ENCODE data around the gene KRTAP10-11. TPM values are rescaled to one million over a fixed set of nuclear protein-coding genes. Genes with fewer than 3 reads are reported as not detected.
"Not testable (repeated sequence)": the region's sequence is repeated elsewhere in the genome, so short reads cannot be mapped to it uniquely, and the experiment has no call there.

KRTAP10-11 gene
- total RNA-seq, 1 donor: not detected

DNA sequence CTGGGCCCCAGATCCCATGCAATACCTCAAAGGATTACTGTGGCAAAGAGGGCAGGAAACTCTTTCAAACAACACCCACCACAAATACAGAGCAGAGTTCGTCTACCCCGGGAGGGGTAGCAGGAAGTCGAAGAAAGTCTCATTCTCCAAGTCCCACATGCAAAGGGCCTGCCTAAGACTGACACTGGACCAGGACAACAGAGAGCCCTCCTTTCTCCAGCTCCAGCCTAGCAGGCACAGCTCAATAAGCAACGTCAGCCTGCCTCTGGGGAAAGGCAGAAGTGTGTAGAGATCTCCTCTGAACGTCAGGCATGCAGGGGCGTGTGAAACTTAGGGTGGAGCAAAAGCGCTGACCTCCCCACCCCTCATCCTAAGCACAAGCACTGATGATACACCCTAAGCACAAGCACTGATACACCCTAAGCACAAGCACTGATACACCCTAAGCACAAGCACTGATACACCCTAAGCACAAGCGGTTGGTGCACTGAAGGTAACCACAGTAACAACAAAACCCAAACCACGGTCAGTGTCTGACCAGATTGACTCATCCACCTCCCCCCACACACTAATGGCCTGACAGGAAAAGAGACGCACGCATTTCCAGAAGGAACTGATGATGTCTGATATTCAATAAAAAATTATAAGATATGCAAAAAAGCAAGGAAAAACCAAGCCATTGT, 12.8 kb downstream of the KRTAP10-11 start:
- no peak overlapping the region for H3K4me3 ChIP-seq (ENCODE audit: low read depth, low read length)
- TF ChIP-seq, protein P1, sequence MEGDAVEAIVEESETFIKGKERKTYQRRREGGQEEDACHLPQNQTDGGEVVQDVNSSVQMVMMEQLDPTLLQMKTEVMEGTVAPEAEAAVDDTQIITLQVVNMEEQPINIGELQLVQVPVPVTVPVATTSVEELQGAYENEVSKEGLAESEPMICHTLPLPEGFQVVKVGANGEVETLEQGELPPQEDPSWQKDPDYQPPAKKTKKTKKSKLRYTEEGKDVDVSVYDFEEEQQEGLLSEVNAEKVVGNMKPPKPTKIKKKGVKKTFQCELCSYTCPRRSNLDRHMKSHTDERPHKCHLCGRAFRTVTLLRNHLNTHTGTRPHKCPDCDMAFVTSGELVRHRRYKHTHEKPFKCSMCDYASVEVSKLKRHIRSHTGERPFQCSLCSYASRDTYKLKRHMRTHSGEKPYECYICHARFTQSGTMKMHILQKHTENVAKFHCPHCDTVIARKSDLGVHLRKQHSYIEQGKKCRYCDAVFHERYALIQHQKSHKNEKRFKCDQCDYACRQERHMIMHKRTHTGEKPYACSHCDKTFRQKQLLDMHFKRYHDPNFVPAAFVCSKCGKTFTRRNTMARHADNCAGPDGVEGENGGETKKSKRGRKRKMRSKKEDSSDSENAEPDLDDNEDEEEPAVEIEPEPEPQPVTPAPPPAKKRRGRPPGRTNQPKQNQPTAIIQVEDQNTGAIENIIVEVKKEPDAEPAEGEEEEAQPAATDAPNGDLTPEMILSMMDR (IDR thresholded peaks at IDR 0.05; ENCODE audit: insufficient read depth, low read depth, low read length): no peak
- DNase-seq (ENCODE audit: low read depth): no peak

DNA sequence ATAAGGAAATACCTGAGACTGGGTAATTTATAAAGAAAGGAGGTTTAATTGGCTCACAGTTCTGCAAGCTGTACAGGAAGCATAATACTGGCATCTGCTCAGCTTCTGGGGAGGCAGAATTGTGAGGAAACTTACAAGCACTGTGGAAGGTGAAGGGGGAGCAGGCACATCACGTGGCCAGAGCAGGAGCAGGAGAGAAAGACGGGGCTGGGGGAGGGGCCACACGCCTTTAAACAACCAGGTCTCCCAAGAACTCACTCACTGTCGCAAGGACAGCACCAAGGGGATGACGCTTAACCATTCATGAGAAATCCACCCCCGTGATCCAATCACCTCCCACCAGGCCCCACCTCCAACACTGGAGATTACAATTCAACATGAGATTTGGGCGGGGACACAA, 15.4 kb downstream of the KRTAP10-11 start:
- DNase-seq (ENCODE audit: low read depth): not testable (repeated sequence)

DNA sequence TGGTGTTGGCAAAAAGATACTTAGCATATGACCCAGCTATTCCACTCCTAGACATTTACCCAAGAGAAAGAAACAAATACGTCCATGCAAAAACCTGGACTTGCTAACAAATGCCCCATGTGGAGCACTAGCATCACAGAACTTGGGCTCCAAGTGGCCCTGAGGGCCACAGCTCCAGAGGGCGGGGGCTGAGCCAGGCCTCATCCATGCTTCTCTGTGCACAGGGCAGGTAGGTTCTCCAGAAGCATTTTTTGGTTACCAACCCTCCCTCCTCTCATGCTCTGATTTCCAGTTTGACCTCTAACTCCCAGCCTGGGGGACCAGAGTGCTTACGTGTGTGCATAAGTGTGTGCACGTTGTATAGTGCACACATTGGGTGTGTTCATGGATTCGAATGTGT, 18.5 kb downstream of the KRTAP10-11 start:
- TF ChIP-seq, protein P1 (IDR thresholded peaks at IDR 0.05; ENCODE audit: insufficient read depth, low read depth, low read length): no peak
- H3K4me3 ChIP-seq (ENCODE audit: low read depth, low read length): no peak overlapping the region
- no peak for DNase-seq (ENCODE audit: low read depth)

More for the DNA sequence above, 15.4 kb downstream of the KRTAP10-11 start:
- not testable (repeated sequence) for H3K4me3 ChIP-seq (ENCODE audit: low read depth, low read length)

DNA sequence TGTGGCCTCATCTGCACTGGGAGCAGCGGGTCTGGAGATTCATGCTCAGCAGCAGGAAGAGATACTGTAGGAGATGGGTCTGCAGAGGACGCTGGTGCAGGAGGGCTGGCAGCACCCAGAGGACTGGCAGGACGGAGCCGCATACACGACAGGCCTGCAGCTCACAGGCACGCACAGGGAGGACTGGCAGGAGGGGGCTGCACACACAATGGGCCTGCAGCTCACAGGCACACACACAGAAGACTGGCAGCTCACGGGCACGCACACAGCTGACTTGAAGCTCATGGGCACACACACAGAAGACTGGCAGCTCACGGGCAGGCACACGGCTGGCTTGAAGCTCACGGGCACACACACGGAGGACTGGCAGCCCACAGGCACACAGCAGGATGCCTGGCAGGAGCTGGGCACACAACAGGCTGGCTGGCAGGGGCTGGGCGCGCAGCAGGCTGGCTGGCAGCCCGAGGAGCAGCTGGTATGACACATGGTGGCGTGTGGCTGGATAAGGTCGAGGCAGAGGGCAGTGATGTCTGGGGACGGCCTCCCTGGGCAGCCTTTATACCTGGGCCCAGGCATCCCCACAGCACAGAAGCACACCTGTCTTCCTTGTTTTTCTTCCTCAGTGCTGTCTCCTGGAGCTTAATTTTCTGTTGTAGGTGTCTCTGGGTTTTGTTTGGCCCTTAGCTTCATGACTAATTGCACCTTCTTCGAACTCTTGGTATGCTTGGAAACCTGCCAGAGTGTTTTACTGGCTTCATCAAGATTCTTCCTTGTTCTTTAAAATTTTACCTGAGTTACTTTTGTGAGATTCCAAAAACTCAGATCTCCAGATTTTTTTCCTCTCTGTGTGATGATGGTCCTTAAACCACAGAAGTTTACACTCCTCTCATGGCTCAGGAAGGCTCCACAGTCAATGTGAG, 20.4 kb downstream of the KRTAP10-11 start, which contains the start of gene KRTAP12-2:
Gene KRTAP12-2 (minus strand): TSS at position 527 of the 920 bp plus-strand sequence. CDS start 41 bp downstream, at position 486.
- H3K4me3 ChIP-seq (ENCODE audit: low read depth, low read length): no peak within 1 kb of the TSS
- no peak for DNase-seq (ENCODE audit: low read depth)
- TF ChIP-seq, protein P1 (IDR thresholded peaks at IDR 0.05; ENCODE audit: insufficient read depth, low read depth, low read length): no peak

DNA sequence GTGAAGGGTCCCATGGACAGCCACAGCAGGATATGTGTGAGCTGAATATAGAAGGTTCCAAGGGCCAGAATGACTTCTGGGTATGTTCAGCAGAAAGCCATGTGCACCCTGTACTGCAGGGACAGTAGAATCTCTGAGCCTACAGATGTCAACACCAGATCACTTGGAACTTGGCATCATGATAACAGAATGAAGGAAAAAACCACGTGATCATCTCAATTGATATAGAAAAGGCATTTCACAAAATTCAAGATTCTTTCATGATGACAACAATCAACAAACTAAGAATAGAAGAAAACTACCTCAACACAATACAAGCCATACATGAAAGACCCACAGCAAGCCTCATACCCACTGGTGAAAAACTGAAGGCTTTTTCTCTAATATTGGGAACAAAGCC, 21.4 kb downstream of the KRTAP10-11 start:
- TF ChIP-seq, protein P1 (IDR thresholded peaks at IDR 0.05; ENCODE audit: insufficient read depth, low read depth, low read length): no peak
- no peak for DNase-seq (ENCODE audit: low read depth)
- no peak overlapping the region for H3K4me3 ChIP-seq (ENCODE audit: low read depth, low read length)

DNA sequence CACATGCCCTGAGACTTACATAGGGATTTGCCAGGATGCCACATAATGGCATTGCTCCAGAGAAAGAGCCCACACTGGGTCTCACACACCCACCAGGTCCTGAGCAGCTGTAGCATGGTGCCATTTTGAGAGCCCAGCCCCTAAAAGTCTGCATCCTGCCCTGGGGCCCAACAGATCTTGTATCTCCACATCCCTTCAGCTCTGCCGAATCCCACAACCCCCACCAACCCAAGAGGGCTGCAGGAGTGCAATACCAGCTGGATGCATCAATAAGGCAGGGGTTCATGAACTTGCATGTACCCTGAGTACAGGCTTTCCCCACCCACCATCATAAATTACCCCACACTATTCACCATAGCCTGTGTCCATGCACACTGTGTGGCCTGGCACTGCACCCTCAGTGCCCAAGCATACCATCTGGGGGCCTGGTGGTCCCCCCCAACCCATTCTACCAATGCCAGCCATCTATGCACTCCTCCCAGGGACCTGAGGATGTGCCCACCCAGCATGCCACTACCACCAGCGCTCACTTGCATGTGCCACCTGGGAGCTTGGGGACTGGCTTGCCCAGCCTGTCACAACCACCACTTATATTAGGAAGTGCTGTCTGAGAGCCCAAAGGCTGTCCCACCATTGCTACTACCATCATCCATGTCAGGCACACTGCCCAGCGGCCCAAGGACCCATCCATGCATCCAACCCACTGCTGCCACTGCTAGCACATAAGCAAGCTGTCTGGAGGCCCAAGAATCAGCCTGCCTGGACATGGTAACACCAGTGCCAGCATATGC, 24.6 kb downstream of the KRTAP10-11 start:
- DNase-seq (ENCODE audit: low read depth): no peak
- TF ChIP-seq, protein P1 (IDR thresholded peaks at IDR 0.05; ENCODE audit: insufficient read depth, low read depth, low read length): no peak
- H3K4me3 ChIP-seq (ENCODE audit: low read depth, low read length): no peak overlapping the region

Measured in fibroblast of villous mesenchyme (primary cell).